Activated CD8-positive, alpha-beta T cell treated with anti-CD3 and anti-CD28 coated beads, Interleukin-2, amount 10 ng/mL, durations not matched to agents 7 days and 5 days (primary cell): Measurements from ENCODE around the gene RSRC1. TPM values are rescaled to one million over a fixed set of nuclear protein-coding genes. Genes with fewer than 3 reads are reported as not detected.
A peak's percentile ranks its signal among the peaks of the same experiment; 100 is the strongest.
"Not testable (repeated sequence)": the region's sequence is repeated elsewhere in the genome, so short reads cannot be mapped to it uniquely, and the experiment has no call there.

Source experiments
- ATAC-seq: fragments of 150-1000 bp; cut with Tn5 transposase; one replicate; pipeline ENCODE4 v1.10.0; 2021; ENCODE audit warnings: moderate library complexity
- CTCF ChIA-PET: fragments of 350-600 bp; sonication (Branson Sonifier 250); formaldehyde crosslinking; loops from one replicate; lab custom pipeline; 2021; ENCODE audit warnings: antibody characterized with exemption; lab: Charles Lee
- POLR2A ChIA-PET: fragments of 350-600 bp; sonication (Branson Sonifier 250); formaldehyde crosslinking; loops from one replicate; lab custom pipeline; 2021; ENCODE audit warnings: antibody characterized with exemption; lab: Charles Lee
- DNase-seq: peaks from one replicate; pipeline ENCODE4 v3.0.0-alpha.2; 2020
- H3K27ac Mint-ChIP-seq: one replicate; pipeline ENCODE4 v1.8.0; 2021; ENCODE audit warnings: mild to moderate bottlenecking, mixed read lengths
- H3K27me3 Mint-ChIP-seq: one replicate; pipeline ENCODE4 v1.8.0; 2021; ENCODE audit warnings: low read depth, mixed read lengths
- H3K36me3 Mint-ChIP-seq: one replicate; pipeline ENCODE4 v1.8.0; 2021; ENCODE audit warnings: low read depth, mixed read lengths
- H3K4me1 Mint-ChIP-seq: one replicate; pipeline ENCODE4 v1.8.0; 2021; ENCODE audit warnings: low read depth, mixed read lengths
- H3K4me3 Mint-ChIP-seq: one replicate; pipeline ENCODE4 v1.8.0; 2021; ENCODE audit warnings: mild to moderate bottlenecking, mixed read lengths
- H3K9me3 Mint-ChIP-seq: one replicate; pipeline ENCODE4 v1.8.0; 2022; ENCODE audit warnings: mixed read lengths; ENCODE audit not compliant: insufficient read depth
- total RNA-seq, 2 experiments: library from RNA; stranded (reverse); gene quantifications; one replicate each; pipeline ENCODE4 v1.2.3, GENCODE V29; 2021

RSRC1 gene
- total RNA-seq, 2 experiments from 2014 or later, result 44.9 to 47.9 TPM

- ChIA-PET POLR2A (no interaction called here), CTCF (no interaction called here)
- Mint-ChIP-seq H3K4me3 (no peak overlapping the region), H3K9me3 (peaks cover 9% of the 10 kb centered on the region), H3K27me3 (no peaks in the 10 kb centered on the region), H3K36me3 (peaks cover 30% of the 10 kb centered on the region), H3K27ac (no peak overlapping the region), H3K4me1 (no peaks in the 10 kb centered on the region)
- no peak for ATAC-seq
- no peak for DNase-seq
Observed at GRCh38 chr3:158205994-158206393, 96.1 kb downstream of the RSRC1 start.

- Mint-ChIP-seq H3K27me3 (no peaks in the 10 kb centered on the region), H3K9me3 (no peaks in the 10 kb centered on the region), H3K36me3 (peaks cover 8% of the 10 kb centered on the region), H3K4me1 (no peaks in the 10 kb centered on the region), H3K4me3 (no peak overlapping the region), H3K27ac (no peak overlapping the region)
- CTCF ChIA-PET, result no interaction called here
- no peak for ATAC-seq
- DNase-seq, result no peak
- POLR2A ChIA-PET, result no interaction called here
Observed at GRCh38 chr3:158210067-158210466, 100.2 kb downstream of the RSRC1 start.

GRCh38 chr3:158213461-158213860, 103.6 kb downstream of the RSRC1 start:
- Mint-ChIP-seq H3K9me3 (no peaks in the 10 kb centered on the region), H3K36me3 (no peaks in the 10 kb centered on the region), H3K27me3 (no peaks in the 10 kb centered on the region), H3K27ac (no peak overlapping the region), H3K4me3 (no peak overlapping the region), H3K4me1 (no peaks in the 10 kb centered on the region)
- CTCF ChIA-PET, result no interaction called here
- ATAC-seq, result no peak
- POLR2A ChIA-PET, result no interaction called here
- DNase-seq, result no peak

- Mint-ChIP-seq H3K4me3 (no peak overlapping the region), H3K36me3 (no peaks in the 10 kb centered on the region), H3K27me3 (no peaks in the 10 kb centered on the region), H3K4me1 (no peaks in the 10 kb centered on the region), H3K27ac (no peak overlapping the region), H3K9me3 (no peaks in the 10 kb centered on the region)
- ATAC-seq (no peak), DNase-seq (no peak)
- POLR2A ChIA-PET, result no interaction called here
- CTCF ChIA-PET, result no interaction called here
Observed at GRCh38 chr3:158217992-158218391, 108.1 kb downstream of the RSRC1 start.

- Mint-ChIP-seq H3K27ac (no peak overlapping the region), H3K9me3 (no peaks in the 10 kb centered on the region), H3K4me1 (no peaks in the 10 kb centered on the region), H3K27me3 (no peaks in the 10 kb centered on the region), H3K36me3 (no peaks in the 10 kb centered on the region), H3K4me3 (no peak overlapping the region)
- ATAC-seq, result no peak
- POLR2A ChIA-PET, result no interaction called here
- no peak for DNase-seq
- CTCF ChIA-PET, result no interaction called here
Observed at GRCh38 chr3:158220575-158220974, 110.7 kb downstream of the RSRC1 start.

GRCh38 chr3:158221426-158221825, 111.5 kb downstream of the RSRC1 start:
- ChIA-PET CTCF (no interaction called here), POLR2A (no interaction called here)
- no peaks in the 10 kb centered on the region for H3K9me3 Mint-ChIP-seq
- no peak for DNase-seq
- H3K27me3 Mint-ChIP-seq, result no peaks in the 10 kb centered on the region
- H3K27ac Mint-ChIP-seq, result no peak overlapping the region
- H3K4me1 Mint-ChIP-seq, result no peaks in the 10 kb centered on the region
- H3K36me3 Mint-ChIP-seq, result peaks cover 2% of the 10 kb centered on the region
- H3K4me3 Mint-ChIP-seq, result no peak overlapping the region
- ATAC-seq, result no peak

GRCh38 chr3:158226429-158226828, 116.5 kb downstream of the RSRC1 start:
- ChIA-PET CTCF (no interaction called here), POLR2A (no interaction called here)
- Mint-ChIP-seq H3K9me3 (no peaks in the 10 kb centered on the region), H3K36me3 (peaks cover 2% of the 10 kb centered on the region), H3K4me3 (no peak overlapping the region), H3K4me1 (no peaks in the 10 kb centered on the region), H3K27ac (no peak overlapping the region), H3K27me3 (no peaks in the 10 kb centered on the region)
- ATAC-seq (no peak), DNase-seq (no peak)

GRCh38 chr3:158228942-158229341, 119.1 kb downstream of the RSRC1 start:
- H3K27me3 Mint-ChIP-seq, H3K4me3 Mint-ChIP-seq, CTCF ChIA-PET, H3K36me3 Mint-ChIP-seq, H3K4me1 Mint-ChIP-seq, ATAC-seq, H3K9me3 Mint-ChIP-seq, POLR2A ChIA-PET, H3K27ac Mint-ChIP-seq, DNase-seq: not testable (repeated sequence)

- ATAC-seq (no peak), DNase-seq (no peak)
- H3K4me3 Mint-ChIP-seq, result no peak overlapping the region
- H3K4me1 Mint-ChIP-seq, result no peaks in the 10 kb centered on the region
- peaks cover 14% of the 10 kb centered on the region for H3K36me3 Mint-ChIP-seq
- peak overlapping the region; percentile 10 for H3K27ac Mint-ChIP-seq
- POLR2A ChIA-PET, result no interaction called here
- CTCF ChIA-PET, result no interaction called here
- no peaks in the 10 kb centered on the region for H3K27me3 Mint-ChIP-seq
- peaks cover 4% of the 10 kb centered on the region for H3K9me3 Mint-ChIP-seq
Observed at GRCh38 chr3:158233791-158234190, 123.9 kb downstream of the RSRC1 start.

GRCh38 chr3:158244274-158244673, 134.4 kb downstream of the RSRC1 start:
- Mint-ChIP-seq H3K4me1 (no peaks in the 10 kb centered on the region), H3K9me3 (peaks cover 4% of the 10 kb centered on the region), H3K27me3 (no peaks in the 10 kb centered on the region), H3K36me3 (peaks cover 14% of the 10 kb centered on the region), H3K27ac (no peak overlapping the region), H3K4me3 (no peak overlapping the region)
- ATAC-seq (no peak), DNase-seq (no peak)
- ChIA-PET POLR2A (no interaction called here), CTCF (no interaction called here)

GRCh38 chr3:158247288-158247687, 137.4 kb downstream of the RSRC1 start:
- H3K4me3 Mint-ChIP-seq, result no peak overlapping the region
- DNase-seq (no peak), ATAC-seq (no peak)
- no peaks in the 10 kb centered on the region for H3K4me1 Mint-ChIP-seq
- POLR2A ChIA-PET, result no interaction called here
- H3K36me3 Mint-ChIP-seq, result peaks cover 18% of the 10 kb centered on the region
- CTCF ChIA-PET, result no interaction called here
- H3K27me3 Mint-ChIP-seq, result no peaks in the 10 kb centered on the region
- peaks cover 15% of the 10 kb centered on the region for H3K9me3 Mint-ChIP-seq
- no peak overlapping the region for H3K27ac Mint-ChIP-seq

- Mint-ChIP-seq H3K27ac (no peak overlapping the region), H3K4me1 (no peaks in the 10 kb centered on the region), H3K9me3 (peaks cover 25% of the 10 kb centered on the region), H3K4me3 (no peak overlapping the region), H3K36me3 (peaks cover 28% of the 10 kb centered on the region), H3K27me3 (no peaks in the 10 kb centered on the region)
- ATAC-seq, result no peak
- no peak for DNase-seq
- POLR2A ChIA-PET, result no interaction called here
- CTCF ChIA-PET, result no interaction called here
Observed at GRCh38 chr3:158248261-158248660, 138.4 kb downstream of the RSRC1 start.

GRCh38 chr3:158249183-158249582, 139.3 kb downstream of the RSRC1 start:
- CTCF ChIA-PET, result no interaction called here
- ATAC-seq, result no peak
- no peak for DNase-seq
- Mint-ChIP-seq H3K9me3 (peaks cover 27% of the 10 kb centered on the region), H3K27me3 (no peaks in the 10 kb centered on the region), H3K27ac (no peak overlapping the region), H3K4me1 (no peaks in the 10 kb centered on the region), H3K36me3 (peaks cover 35% of the 10 kb centered on the region), H3K4me3 (no peak overlapping the region)
- POLR2A ChIA-PET, result no interaction called here
